SK-N-SH (cell line): ENCODE data around the gene DDX17. TPM values are rescaled to one million over a fixed set of nuclear protein-coding genes. Genes with fewer than 3 reads are reported as not detected.

Experiments
- CTCF ChIA-PET: fragments of 300-600, 350-600 bp; formaldehyde crosslinking; extraction: SDS; loops from one replicate; lab custom pipeline; 2021; lab: Yijun Ruan, JAX
- POLR2A ChIA-PET: fragments of 350-600 bp; sonication (Branson Sonifier 250); formaldehyde crosslinking; extraction: SDS; loops from one replicate; lab custom pipeline; 2020; ENCODE audit warnings: antibody characterized with exemption, inconsistent platforms; lab: Yijun Ruan, JAX
- DNase-seq: peaks from one replicate; pipeline ENCODE4 v3.0.0; 2012
- H2AFZ ChIP-seq: fragments of 200-600 bp; sonication (generic); 2 replicates; pipeline ENCODE4 v1.8.1; 2016; ENCODE audit warnings: antibody characterized with exemption, mild to moderate bottlenecking, low read depth
- H3F3A ChIP-seq: fragments of 200-600 bp; sonication (generic); replicated peaks from 2 replicates; pipeline ENCODE3; 2016; ENCODE audit warnings: antibody characterized with exemption, mild to moderate bottlenecking; ENCODE audit not compliant: insufficient read depth
- H3K27ac ChIP-seq, 2 experiments: fragments of 200-500 bp in 1 of 2; fragments of 200-600 bp in 1 of 2; sonication (Bioruptor generic) in 1 of 2; sonication (generic), shearing (Covaris generic) in 1 of 2; 2 replicates each; pipeline versions ENCODE4 v1.5.1 to v1.6.1; 2014 to 2016; ENCODE audit warnings: low read depth in 2 of 2, inconsistent platforms in 1 of 2, low read length in 1 of 2, mild to moderate bottlenecking in 1 of 2, mixed read lengths in 1 of 2
- H3K27me3 ChIP-seq: fragments of 200-600 bp; sonication (generic), shearing (Covaris generic); 2 replicates; pipeline ENCODE4 v1.6.1; 2016; ENCODE audit warnings: mixed run types; ENCODE audit not compliant: insufficient read depth
- H3K36me3 ChIP-seq, 2 experiments: fragments of 200-500 bp in 1 of 2; fragments of 200-600 bp in 1 of 2; sonication (Bioruptor generic) in 1 of 2; sonication (generic) in 1 of 2; replicated peaks in 1 of 2; 2 replicates each; pipeline versions ENCODE3 to v1.5.1; 2014 to 2016; ENCODE audit warnings: low read length in 1 of 2, mild to moderate bottlenecking in 1 of 2; ENCODE audit not compliant: insufficient read depth in 2 of 2, control insufficient read depth in 1 of 2
- H3K4me1 ChIP-seq, 2 experiments: fragments of 200-500 bp in 1 of 2; fragments of 200-600 bp in 1 of 2; sonication (Bioruptor generic) in 1 of 2; sonication (generic), shearing (Covaris generic) in 1 of 2; 2 replicates each; pipeline versions ENCODE4 v1.5.1 to v1.6.1; 2014 to 2016; ENCODE audit warnings: low read depth in 1 of 2, low read length in 1 of 2, mixed run types in 1 of 2; ENCODE audit not compliant: insufficient read depth in 2 of 2, control insufficient read depth in 1 of 2
- H3K4me2 ChIP-seq: fragments of 200-600 bp; sonication (generic), shearing (Covaris generic); 2 replicates; pipeline ENCODE4 v1.6.1; 2017; ENCODE audit warnings: mixed run types
- H3K4me3 ChIP-seq, 2 experiments: fragments of 200-500 bp in 1 of 2; fragments of 200-600 bp in 1 of 2; sonication (Bioruptor generic) in 1 of 2; sonication (generic), shearing (Covaris generic) in 1 of 2; 2 replicates each; pipeline versions ENCODE4 v1.5.1 to v1.8.1; 2014 to 2016; ENCODE audit warnings: low read depth in 2 of 2, inconsistent platforms in 1 of 2, low read length in 1 of 2, mild to moderate bottlenecking in 1 of 2, mixed read lengths in 1 of 2, moderate library complexity in 1 of 2
- H3K79me2 ChIP-seq: fragments of 200-600 bp; sonication (generic); 2 replicates; pipeline ENCODE4 v1.8.1; 2017; ENCODE audit warnings: mild to moderate bottlenecking; ENCODE audit not compliant: insufficient read depth
- H3K9ac ChIP-seq: fragments of 200-600 bp; sonication (generic); 2 replicates; pipeline ENCODE4 v1.6.1; 2017; ENCODE audit warnings: mixed run types
- H3K9me2 ChIP-seq: fragments of 200-600 bp; sonication (generic); 2 replicates; pipeline ENCODE4 v1.6.1; 2017; ENCODE audit warnings: mixed run types
- H3K9me3 ChIP-seq: fragments of 200-600 bp; sonication (generic); 2 replicates; pipeline ENCODE4 v1.6.1; 2017; ENCODE audit warnings: mixed run types, mild to moderate bottlenecking, moderate library complexity
- H4K20me1 ChIP-seq: fragments of 200-600 bp; sonication (generic); 2 replicates; pipeline ENCODE4 v1.6.1; 2017; ENCODE audit warnings: mild to moderate bottlenecking, mixed run types; ENCODE audit not compliant: insufficient read depth
- CHD2 ChIP-seq: fragments of 150-350 bp; IDR thresholded peaks from 2 replicates; pipeline ENCODE4 v1.6.1; 2018; ENCODE audit warnings: low read length; ENCODE audit not compliant: partially characterized antibody
- EP300 ChIP-seq, 2 experiments: IDR thresholded peaks; 2 replicates each; pipeline versions ENCODE4 v1.4.0 to v1.6.1; 2012; ENCODE audit warnings: borderline replicate concordance in 1 of 2, low read depth in 1 of 2, low read length in 1 of 2
- FOSL2 ChIP-seq: IDR thresholded peaks from 2 replicates; pipeline ENCODE4 v1.4.0; 2012; ENCODE audit warnings: low read depth, mild to moderate bottlenecking, moderate library complexity, borderline replicate concordance
- IRF3 ChIP-seq: fragments of 150-350 bp; IDR thresholded peaks from 2 replicates; pipeline ENCODE4 v1.6.1; 2016; ENCODE audit warnings: mild to moderate bottlenecking, low read depth, low read length
- JUND ChIP-seq: IDR thresholded peaks from 2 replicates; pipeline ENCODE4 v1.4.0; 2012
- POLR2AphosphoS5 ChIP-seq: IDR thresholded peaks from 2 replicates; pipeline ENCODE4 v1.6.1; 2012; ENCODE audit warnings: low read depth, low read length
- RFX5 ChIP-seq: IDR thresholded peaks from 2 replicates; pipeline ENCODE4 v1.6.1; 2012; ENCODE audit warnings: mild to moderate bottlenecking, improper control_type of control experiment, low read length
- RXRA ChIP-seq: IDR thresholded peaks from 2 replicates; pipeline ENCODE4 v1.4.0; 2012; ENCODE audit warnings: low read depth, mild to moderate bottlenecking, borderline replicate concordance
- SIN3A ChIP-seq: IDR thresholded peaks from 2 replicates; pipeline ENCODE4 v1.6.1; 2012; ENCODE audit warnings: low read depth, mild to moderate bottlenecking, low read length, moderate library complexity, borderline replicate concordance
- SMC3 ChIP-seq: IDR thresholded peaks from 2 replicates; pipeline ENCODE4 v1.6.1; 2012; ENCODE audit warnings: low read depth, low read length, improper control_type of control experiment
- TAF1 ChIP-seq: IDR thresholded peaks from 2 replicates; pipeline ENCODE4 v1.6.1; 2012; ENCODE audit warnings: low read depth, mild to moderate bottlenecking, low read length, moderate library complexity, borderline replicate concordance
- TCF12 ChIP-seq: IDR thresholded peaks from 2 replicates; pipeline ENCODE4 v1.4.0; 2012
- TEAD4 ChIP-seq: IDR thresholded peaks from 2 replicates; pipeline ENCODE4 v1.4.0; 2012; ENCODE audit warnings: mild to moderate bottlenecking, borderline replicate concordance; ENCODE audit not compliant: insufficient read depth
- USF2 ChIP-seq: fragments of 150-350 bp; IDR thresholded peaks from 2 replicates; pipeline ENCODE4 v1.6.1; 2017; ENCODE audit warnings: antibody characterized with exemption, low read length, low read depth, borderline replicate concordance
- ZBTB33 ChIP-seq: IDR thresholded peaks from 2 replicates; pipeline ENCODE4 v1.4.0; 2012; ENCODE audit warnings: low read depth, borderline replicate concordance
- WGBS: methylation state at CpG from one replicate; pipeline ENCODE4 v1.1.6; 2017; ENCODE audit warnings: low lambda C conversion rate; 5-methylcytosine and 5-hydroxymethylcytosine counted together
- polyA plus RNA-seq, 3 experiments: library from polyadenylated mRNA; depleted of rRNA; stranded (reverse); fragments of >200 nt; gene quantifications; 2 replicates each; pipeline ENCODE4 v1.2.3, GENCODE V29; 2012

DDX17 gene
- polyA plus RNA-seq, 1 of the 3 experiments (the other 2 are of a cell fraction) = 111 TPM

- DNase-seq = no peak
- TF ChIP-seq USF2 = no peak
- no peak for TF ChIP-seq RXRA
- no peak for TF ChIP-seq TAF1
- no peak for TF ChIP-seq ZBTB33
- no peak for TF ChIP-seq FOSL2
- TF ChIP-seq TCF12 = no peak
- no peak for TF ChIP-seq IRF3
- Histone ChIP-seq H3K9me2 (no peaks in the 10 kb centered on the region), H3F3A (peaks cover 7% of the 10 kb centered on the region), H3K4me3 (no peak overlapping the region), H3K4me2 (no peak overlapping the region), H2AFZ (no peak overlapping the region), H3K27ac (0 out of 4 replicates have a peak overlapping the region, but pooled peaks of 1 of the 2 experiments have one; percentile 9), H3K4me1 (peaks cover 0 to 8% of the 10 kb centered on the region in 2 experiments; a peak in 1 of 4 replicates), H3K9ac (no peak overlapping the region), H3K9me3 (no peaks in the 10 kb centered on the region), H4K20me1 (peaks cover 38% of the 10 kb centered on the region), H3K36me3 (peaks cover 60 to 80% of the 10 kb centered on the region in 2 experiments), H3K79me2 (peaks cover 36% of the 10 kb centered on the region; the same call in 1 of the 2 replicates), H3K27me3 (no peaks in the 10 kb centered on the region)
- 100% methylated on average over 1 of the region's 1 CpG for WGBS
- CTCF ChIA-PET = interaction anchor here (1.1 kb wide), 1 partner anchor 439 kb away, joined by 3 read pairs; no protein-coding TSS in a partner anchor
- POLR2A ChIA-PET = no interaction called here
Observed at GRCh38 chr22:38490915-38491314, 15.2 kb downstream of the DDX17 start.

- Histone ChIP-seq H3K9me3 (no peaks in the 10 kb centered on the region), H3K36me3 (peaks cover 59 to 79% of the 10 kb centered on the region in 2 experiments), H3K79me2 (peaks cover 36% of the 10 kb centered on the region; the same call in 1 of the 2 replicates), H3K4me2 (no peak overlapping the region), H3K4me3 (no peak overlapping the region), H3K4me1 (peaks cover 0 to 8% of the 10 kb centered on the region in 2 experiments; a peak in 1 of 4 replicates), H3K9ac (no peak overlapping the region), H4K20me1 (peaks cover 34% of the 10 kb centered on the region), H3K27ac (0 out of 4 replicates have a peak overlapping the region, but pooled peaks of 1 of the 2 experiments have one; percentile 9), H3K27me3 (no peaks in the 10 kb centered on the region), H3F3A (peaks cover 3% of the 10 kb centered on the region), H3K9me2 (no peaks in the 10 kb centered on the region), H2AFZ (no peak overlapping the region)
- no peak for DNase-seq
- ChIA-PET POLR2A (no interaction called here), CTCF (interaction anchor here (1.1 kb wide), 1 partner anchor 438 kb away, joined by 3 read pairs; no protein-coding TSS in a partner anchor)
- no peak for TF ChIP-seq SMC3
- TF ChIP-seq ZBTB33 = no peak
- no peak for TF ChIP-seq EP300 (IDR thresholded peaks at IDR 0.05; ENCODE audit: borderline replicate concordance in 1 of 2, low read depth in 1 of 2, low read length in 1 of 2)
- no peak for TF ChIP-seq JUND
- TF ChIP-seq TEAD4 = no peak
- no peak for TF ChIP-seq POLR2AphosphoS5
- no peak for TF ChIP-seq SIN3A
- no peak for TF ChIP-seq RFX5
- TF ChIP-seq CHD2 = no peak
- WGBS = 89% methylated on average over 2 of the region's 2 CpGs
Observed at GRCh38 chr22:38490475-38490874, 15.6 kb downstream of the DDX17 start.
